HG02763 (cell line): ENCODE results near the gene PAPPA.

Source experiments
- ATAC-seq: cut with Tn5 transposase; IDR thresholded peaks from one replicate; pipeline ENCODE4 v1.9.1; 2021; ENCODE audit warnings: mild to moderate bottlenecking, moderate library complexity; ENCODE audit not compliant: unreplicated experiment

Gene PAPPA

DNA sequence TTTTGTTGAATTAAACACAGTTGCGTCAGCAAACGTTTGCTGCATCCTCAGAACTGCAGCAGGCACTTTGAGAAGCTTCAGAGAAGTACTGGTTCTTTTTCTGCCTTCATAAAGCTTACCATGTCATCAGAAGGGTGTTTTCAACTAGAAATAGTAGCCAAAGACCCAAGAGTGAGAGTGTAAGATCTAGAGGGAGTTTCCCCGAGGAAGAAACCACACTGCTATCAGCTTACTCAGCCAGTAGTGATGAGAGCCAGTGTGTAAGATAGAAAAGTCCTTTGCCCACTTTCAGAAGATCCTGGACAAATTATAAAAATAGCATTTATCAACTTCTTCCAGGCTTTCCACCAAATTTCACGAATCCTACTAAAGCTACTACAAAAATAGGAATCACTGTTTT lies 154.5 kb downstream of the PAPPA start:
- no peak for ATAC-seq

DNA sequence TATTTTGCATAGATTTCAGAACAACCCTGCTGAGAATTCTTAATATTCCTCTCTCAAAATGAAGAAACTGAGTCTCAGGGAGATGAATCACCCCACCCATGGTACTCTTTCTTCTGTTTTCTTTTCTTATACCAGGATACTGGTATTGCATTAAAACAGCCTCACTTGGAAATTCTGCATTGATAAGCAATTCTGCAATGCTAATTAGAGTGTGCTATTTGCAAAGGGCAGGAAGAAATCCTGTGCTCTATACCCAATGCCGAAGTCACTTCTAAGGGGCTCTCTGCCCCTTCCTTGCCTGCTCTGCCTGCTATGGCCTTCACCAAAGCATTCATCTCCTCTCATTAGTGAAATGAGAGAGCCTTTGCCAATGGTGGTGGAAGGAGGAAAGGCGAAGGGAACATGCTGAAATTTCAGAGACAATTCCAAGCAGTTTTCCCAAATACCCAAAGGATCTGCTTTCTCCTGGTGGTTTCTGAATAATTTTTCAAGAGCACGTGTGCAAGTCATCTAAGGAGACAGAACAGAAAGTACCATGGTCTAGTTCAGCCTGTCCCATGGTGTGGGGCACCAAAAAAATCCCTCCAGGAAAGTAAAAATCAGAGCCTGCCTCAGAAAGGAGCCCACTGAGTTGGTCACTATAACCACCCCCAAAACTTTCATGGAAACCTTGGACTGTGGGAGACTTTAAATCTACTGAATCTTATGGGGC lies 156.5 kb downstream of the PAPPA start:
- ATAC-seq = no peak

DNA sequence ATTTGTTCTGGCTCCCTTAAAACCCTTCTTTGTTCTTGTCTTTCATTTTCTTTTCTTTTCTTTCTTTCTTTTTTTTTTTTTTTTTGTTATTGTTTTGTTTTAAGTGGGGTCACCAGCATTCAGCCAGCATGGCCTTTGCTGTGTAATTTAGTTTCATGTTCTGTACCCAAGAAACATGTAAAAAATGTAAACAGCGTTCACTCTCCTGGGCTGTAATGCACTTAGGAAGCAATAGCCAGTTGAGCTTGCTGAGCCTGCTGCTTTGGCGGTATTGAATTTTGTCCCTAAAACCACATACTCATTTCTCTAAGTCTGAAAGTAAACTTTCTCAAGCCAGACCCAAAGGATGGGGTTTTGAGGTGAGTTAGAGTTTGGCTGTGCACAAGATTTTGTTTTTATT lies 158.6 kb downstream of the PAPPA start:
- ATAC-seq = no peak

DNA sequence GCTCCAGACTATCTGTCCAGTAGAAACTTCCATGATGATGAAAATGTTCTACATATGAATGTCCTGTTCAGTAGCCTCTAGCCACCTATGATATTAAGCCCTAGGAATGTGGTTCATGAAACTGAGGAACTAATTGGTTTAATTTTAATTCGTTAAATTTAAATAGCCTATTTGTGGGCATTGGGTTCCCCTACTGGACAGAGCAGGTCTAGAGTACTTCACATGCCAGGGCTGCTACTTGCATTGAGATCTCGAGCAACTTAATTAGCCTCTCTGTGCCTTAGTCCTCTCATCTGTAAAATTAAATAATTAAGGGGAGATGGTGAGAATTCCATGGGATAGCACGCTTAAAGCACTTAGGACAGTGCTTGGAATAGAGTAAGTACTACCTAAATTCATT lies 160.0 kb downstream of the PAPPA start:
- ATAC-seq = no peak

DNA sequence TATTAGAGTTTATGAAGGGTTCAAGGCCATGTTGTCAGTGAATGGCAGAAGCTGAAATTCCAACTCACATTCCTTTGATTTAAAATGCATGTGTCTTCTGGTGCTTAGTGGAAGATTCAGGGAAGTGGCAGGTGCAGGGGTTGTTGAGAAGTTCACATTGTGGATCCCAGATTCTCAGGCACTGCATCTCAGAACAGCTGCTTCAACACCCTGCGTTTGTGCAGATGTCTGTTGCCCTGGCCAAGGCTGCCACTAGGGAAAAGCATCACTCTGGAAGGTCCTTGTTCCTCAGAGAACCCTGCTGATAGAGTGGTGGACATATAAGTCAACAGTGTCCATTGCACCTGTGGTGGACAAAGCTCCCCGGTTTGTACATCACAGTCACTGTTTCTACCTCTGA lies 162.7 kb downstream of the PAPPA start:
- no peak for ATAC-seq

DNA sequence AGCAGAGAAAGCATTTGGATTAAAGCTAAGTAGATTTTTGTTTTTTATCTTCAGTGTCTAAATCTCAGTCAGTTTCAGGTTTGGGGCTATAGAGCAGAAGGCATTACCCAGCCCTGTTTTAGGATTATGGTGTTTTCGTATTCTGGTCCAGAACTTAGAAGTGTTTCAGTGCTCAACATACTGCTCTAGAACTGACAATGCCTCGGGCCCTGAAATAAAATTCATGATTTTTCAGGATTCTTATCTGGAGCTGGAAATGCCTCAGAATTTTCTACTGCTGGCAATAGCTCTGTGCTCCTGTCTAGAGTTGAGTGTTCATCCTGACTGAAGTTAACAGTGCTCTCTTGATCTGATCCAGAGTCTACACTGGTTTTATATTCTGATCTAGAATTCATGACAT lies 163.9 kb downstream of the PAPPA start:
- no peak for ATAC-seq

DNA sequence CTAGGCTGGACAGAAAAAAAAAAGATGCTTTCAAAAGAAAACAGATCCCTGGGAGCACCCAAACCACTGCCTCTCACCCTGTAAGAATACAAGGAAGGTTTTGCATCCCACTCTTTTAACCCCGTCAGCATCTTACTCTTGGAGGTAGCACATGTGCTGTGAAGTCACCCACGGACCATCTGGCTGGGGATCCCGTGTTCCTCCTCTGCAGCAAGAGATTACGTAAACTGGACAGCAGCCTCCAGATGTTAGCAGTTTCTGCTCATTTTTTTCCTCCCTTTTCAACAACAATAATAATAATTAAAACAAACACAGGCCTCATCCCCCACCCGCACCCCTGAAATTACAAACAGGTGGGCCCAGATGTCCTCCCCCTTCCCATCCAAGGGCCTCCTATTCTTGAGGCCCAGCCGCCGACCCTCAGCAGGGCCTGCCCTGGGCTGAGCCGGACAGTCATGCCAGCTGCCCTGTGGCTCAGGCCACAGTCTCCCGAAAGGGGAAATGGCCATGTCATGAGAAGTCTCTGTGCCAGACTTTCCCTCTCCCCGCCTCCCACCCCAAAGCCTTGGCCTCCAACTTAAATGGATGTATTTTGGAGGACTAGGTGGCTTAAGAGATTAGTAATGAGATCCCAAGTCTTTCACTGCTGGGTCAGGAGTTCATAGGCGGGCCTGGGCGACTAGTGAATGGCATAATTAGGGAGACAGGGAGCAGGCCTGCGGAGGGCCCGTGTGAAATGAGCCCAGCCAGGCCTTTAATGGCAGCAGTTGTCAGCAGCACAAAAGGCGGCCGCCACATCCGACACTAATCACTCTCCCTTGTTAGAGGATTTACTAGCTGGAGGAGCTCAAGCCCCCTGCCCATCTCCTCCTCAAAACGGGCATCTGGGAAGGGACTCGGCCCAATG lies 165.1 kb downstream of the PAPPA start:
- no peak for ATAC-seq

DNA sequence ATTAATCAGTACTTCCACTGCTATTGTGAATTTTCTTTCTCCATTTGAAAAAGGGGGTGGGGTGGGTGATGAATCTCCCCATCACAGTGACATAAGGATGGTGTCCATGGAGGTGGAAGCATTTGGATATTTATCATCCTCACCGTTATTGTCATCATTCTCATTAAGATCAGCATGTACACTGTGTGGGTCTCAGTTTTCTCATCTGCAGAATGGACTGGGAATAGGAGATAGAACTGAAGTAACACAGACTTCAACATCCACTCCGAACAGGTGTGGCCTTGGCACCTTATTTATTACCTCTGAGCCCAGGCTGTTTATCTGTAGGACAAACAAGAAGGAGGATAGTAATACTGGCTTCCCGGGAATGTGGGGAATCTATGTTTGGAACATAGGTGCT lies 165.9 kb downstream of the PAPPA start:
- no peak for ATAC-seq

DNA sequence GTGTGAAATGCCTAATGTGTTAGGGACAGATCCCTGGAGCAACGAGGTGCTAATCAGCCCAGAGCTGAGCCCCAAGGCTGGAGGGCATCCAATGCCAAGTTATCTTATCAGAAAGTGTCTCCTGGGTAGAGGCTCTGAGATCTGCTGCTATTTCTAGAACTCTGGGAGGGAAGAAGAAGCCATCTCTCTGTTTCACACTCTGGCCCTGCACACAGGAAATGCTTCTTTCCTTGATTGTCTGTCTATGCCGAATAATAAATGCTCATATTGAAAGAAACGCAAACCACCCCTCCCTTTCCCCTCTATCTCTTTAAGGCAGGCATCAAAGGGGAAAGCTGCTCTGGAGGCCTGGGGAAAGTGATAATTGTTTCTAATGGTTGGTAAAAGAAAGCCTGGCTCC lies 166.7 kb downstream of the PAPPA start:
- no peak for ATAC-seq

DNA sequence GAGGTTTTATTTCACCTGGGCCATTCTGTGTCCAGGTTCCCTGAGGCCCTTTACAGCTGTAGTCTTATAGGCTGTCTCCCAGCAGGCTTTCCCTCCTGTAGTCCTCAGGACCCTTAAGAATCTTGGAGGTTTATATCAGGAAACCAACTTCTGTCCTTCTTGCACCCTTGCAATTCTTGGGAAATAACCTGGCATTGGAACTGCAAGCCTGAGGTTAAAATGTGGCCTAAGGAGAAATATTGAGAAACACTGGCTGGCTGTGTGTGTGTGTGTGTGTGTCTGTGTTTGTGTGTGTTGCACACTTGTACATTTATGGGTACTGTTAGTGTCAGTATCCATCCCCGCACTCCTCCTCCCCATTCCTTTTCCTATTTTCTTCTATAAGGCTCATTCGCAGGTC lies 168.9 kb downstream of the PAPPA start:
- ATAC-seq = no peak

DNA sequence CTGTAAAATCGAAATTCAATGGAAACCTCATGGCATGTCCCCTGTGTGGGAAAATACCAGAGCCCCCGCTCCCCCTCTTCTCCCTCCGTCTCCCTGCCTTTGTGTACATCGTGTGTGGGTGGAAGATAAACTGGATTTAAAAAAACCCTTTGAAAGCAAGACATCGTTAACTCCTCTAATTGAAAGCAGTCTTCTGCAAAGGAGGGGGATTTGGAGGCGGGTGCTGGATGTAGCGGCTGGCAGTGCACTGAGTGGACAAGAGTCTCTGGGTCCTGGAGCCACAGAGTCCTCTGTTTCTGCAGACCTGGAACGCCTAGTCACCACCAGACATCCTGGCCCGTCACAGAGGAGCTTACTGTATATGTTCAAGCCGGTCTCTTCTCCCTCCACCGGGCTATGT lies 169.4 kb downstream of the PAPPA start:
- no peak for ATAC-seq

DNA sequence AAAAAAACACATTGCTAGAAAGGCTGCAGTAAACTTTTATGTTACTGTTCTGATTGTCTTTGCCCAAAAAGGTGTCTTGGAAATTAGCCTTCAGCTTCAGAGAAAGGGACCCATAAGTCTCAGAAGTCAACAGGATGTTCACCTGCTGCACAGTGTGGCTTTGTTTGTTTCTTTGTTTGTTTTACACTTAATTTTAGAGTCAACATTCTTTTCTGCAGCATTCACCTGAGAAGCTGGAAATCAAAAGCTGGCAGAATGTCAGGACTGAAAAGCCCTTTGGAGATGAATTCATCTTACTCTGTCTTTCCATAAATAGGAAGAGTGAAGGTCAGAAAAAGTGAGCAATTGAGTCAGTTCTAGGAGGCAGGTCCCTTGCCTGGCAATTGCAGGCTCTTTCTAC lies 170.0 kb downstream of the PAPPA start:
- no peak for ATAC-seq

DNA sequence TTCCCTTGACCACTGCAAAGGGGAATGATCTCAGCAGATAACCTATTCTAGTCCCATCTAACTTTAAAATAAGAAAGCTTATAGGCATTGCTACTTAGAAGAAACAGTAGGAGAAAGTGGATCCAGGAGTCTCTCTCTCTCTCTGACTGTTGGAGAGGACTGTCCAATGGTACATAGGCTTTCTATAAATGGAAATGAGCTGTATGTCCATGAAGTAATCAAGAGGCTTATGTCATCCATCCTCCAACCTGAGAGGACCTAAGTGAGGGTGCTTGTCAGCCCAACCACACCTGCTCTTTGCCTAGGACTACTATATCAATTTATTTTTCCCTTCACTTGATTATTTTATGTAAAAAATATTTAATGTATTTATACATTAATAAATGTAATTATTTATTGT lies 172.3 kb downstream of the PAPPA start:
- no peak for ATAC-seq

DNA sequence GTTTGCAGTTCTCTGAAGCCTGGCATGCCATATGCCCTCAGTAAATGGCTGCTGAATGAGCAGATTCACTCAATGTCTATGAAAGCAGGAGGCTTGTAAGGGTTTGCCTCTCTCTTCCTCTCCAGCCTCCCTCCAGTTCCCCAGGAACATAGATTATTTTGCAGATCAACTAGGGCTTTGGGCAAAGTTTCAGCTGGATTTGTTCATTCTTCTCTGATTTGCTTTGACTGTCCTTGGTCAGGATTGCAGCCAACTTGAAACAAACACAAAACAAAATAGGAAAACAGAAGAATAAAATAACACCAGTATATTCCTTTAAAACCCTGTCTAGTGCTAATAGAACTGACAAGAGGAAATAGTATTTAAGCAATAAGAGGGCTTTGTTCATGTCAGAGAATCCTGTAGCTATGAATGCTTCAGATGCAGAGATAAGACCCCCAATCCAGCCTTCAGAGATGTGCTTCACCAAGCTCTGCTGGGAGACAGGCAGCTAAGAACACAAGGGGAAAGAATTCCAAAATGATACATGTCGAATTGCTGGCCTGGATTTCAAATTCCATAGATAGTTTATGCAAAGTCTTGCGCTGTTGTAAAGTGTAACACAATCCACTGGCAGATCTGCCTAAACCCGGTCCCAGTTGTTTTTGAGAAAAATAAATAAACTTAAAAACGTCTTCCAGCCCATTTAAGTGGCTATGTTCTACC lies 174.3 kb downstream of the PAPPA start:
- no peak for ATAC-seq

DNA sequence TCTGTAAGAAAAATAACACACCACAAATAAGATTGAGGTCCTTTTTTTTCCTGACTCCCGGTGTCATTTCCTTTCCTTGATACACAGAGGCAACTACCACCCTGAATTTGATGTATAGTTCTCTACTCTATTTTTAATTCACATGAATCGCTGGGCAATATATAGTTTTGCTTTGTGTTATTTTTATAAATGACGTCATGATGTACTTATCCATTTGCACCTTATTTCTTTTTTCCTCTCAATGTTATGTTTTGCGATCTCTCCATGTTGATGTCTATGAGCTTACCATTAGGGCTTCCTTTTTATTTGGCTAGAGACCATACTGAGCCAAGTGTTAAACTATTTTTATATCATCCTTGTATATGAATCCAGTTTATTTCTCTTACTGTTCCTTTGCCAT lies 175.9 kb downstream of the PAPPA start:
- no peak for ATAC-seq

DNA sequence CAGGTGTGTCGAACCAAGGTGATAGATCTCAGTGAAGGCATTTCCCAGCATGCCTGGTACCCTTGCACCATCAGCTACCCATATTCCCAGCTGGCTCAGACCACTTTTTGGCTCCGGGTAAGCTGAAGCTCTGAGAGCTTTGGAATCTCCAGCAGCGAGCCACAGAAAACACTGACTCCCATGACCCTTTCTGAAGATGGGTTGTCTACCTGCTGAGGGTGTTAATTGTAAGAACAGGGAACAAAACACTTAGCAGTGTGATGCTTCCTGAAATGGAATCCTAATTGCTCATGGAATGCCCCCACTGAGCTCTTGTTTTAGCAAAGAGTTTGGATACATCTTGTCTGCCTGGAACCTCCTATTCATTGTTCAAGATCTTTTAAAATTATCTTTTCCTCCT lies 177.7 kb downstream of the PAPPA start:
- ATAC-seq = no peak

DNA sequence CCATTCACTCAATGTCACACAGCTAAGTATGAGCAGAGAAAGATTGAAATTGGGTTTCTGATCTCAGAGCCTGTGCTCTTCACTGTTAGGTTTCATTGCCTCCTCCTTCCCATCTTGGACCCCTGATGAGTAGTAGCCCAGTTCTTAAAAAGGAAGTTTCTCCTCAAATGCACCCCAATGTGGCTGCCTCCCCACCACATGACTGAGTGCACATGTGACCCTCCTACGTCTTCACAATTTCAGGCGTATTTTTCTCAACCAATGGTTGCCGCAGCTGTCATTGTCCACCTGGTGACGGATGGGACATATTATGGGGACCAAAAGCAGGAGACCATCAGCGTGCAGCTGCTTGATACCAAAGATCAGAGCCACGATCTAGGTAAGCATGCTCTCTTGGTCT lies 178.5 kb downstream of the PAPPA start:
- no peak for ATAC-seq

DNA sequence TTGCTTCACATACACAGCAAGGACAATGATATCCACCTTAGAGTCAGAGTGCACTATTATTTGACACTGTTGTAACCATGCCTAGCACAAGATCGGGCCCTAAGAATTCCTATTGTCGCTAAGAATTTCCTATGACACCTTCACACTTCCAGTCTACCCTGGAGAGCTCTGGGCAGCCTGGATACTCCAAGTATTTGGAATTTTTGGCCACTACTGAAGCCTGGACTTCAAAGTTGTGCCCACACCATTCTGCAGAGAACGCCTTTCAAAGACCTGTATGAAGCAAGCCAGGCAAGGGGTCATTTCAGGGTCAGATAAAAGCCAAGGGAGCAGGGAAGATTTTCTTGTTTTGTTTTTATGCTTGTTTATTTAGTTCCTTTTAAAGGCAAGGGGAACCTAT lies 179.7 kb downstream of the PAPPA start:
- ATAC-seq = no peak

DNA sequence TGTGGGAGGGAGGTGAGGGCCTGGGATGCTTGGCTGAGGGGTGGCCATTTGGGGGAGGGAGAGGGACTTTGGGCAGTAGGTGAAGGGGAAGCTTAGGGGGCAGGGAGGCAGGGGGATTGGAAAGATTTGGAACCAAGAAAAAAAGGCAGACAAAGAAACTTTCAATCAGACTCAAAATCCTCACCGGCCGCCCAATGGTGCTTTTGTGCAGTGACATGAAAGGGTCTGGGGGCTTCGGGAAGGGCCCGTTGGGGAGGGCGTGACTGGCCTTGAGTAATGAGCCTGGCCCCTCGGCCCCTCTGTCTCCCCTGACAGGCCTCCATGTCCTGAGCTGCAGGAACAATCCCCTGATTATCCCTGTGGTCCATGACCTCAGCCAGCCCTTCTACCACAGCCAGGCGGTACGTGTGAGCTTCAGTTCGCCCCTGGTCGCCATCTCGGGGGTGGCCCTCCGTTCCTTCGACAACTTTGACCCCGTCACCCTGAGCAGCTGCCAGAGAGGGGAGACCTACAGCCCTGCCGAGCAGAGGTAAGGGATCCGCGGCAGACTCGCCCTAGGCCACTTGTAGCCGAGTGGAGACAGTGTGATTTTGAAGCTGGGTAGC lies 181.1 kb downstream of the PAPPA start:
- no peak for ATAC-seq

DNA sequence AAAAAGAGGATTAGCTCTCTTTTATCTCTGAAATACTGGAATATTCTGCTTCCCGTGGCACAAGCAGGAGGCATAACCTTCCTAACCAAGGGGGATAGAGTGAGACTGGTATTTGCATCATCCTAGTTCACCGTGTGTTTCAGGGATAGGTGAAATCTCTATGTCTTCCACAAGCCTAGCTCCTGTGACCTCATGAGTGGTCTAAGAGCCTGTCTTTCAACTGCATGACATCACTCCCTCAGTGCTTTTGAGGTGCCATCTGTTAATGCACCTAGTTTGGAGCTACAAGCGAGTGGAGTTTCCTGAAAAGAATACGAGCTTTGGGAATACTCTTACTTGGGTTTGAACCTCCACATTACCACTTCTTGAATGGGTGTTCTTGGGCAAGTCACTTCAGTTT lies 181.8 kb downstream of the PAPPA start:
- no peak for ATAC-seq

DNA sequence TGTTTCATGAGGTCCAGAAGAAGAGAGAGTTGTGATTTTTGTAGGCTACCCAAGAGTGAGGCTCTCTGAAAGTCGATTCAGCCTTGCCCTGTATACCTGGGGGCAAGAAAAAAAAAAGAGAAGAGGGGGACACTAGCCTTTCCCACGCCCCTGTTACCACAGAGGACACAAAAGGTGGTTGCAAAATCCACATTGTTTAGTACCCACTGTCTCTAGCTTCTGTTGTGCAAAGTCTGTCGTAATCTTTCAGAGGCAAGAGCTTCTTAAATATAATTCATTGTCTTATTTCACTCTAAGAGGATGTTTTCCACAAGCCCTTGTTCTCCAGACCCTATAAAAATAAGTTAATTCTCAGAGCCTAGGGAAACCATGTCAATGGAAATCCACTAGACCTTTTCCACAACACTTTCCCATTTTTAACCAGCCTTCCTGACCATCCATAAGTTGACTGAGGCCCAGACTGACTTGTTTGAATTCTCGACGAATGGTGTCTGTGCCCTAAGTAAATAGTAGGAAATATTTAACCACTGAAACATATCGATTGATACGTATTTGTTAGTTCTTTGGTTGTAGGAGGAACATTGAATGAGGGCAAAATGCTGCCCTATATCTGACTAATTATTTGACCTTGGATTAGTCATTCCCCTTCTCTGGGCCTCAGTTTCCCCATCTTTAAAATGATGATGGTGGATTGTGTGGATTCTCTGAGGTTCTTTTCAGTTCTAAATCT lies 182.7 kb downstream of the PAPPA start:
- no peak for ATAC-seq
